HG02938 (cell line): ENCODE results near the gene RIN3.

Source experiments
- ATAC-seq: cut with Tn5 transposase; IDR thresholded peaks from one replicate; pipeline ENCODE4 v1.9.1; 2021; ENCODE audit warnings: mild to moderate bottlenecking, moderate library complexity; ENCODE audit not compliant: unreplicated experiment

Gene RIN3

DNA sequence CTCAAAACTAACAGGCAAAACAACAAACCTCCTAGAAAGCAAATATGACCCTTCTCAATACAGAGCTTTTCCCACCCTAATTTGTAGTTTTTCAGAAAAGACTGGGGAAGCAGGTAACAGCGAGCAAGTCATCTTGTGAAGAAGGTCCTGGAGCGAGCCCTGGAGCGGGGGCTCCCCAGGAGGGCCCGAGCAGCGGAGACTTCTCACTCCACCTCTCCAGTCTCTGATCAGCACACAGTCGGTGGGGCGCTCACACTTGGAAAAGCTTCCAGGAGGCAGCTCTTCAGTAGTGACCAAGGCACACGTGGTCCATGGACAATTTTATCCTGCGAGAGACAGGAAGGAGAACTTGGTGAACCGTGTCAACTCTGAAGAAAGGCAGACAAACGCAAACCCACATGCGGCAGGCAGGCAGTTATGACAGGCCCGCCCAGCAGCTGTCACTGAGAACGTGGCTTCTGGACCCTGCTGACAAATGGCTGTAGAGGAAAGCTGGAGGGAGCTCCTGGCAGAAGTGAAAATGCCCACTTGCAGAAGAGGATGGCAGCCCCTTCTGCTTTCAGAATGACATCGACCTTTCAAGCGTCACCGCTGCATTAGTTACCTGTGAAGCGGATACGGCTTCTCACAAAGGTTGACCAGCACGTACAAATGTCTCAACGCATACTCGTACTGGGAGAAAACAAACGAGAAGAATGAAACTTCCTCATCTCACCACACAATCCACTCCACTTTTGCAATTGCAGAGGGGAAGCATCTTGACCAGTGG is 190.6 kb downstream of the RIN3 start:
- ATAC-seq = peak; percentile 93

DNA sequence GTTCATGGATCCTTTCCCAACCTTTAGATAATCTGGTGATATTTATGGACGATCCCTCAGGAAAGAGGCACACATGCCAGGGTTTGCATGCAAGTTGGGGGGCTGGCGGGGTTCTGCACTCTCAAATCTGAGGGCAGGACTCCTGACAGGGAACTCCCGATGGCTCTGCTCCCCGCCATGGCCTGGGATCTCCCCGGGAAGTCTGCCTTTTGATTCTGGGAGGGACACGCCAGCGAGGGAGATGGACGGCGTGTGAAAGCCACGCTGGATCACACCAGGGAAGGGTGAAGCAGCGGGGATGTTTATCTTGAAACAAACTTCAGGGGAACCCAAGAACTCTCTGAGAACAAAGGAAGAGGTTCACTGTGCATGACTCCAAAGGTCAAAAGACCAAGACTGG is 191.2 kb downstream of the RIN3 start:
- no peak for ATAC-seq

- no peak for ATAC-seq
These were observed 192.8 kb downstream of the RIN3 start for GRCh38 chr14:92706386-92706785.

DNA sequence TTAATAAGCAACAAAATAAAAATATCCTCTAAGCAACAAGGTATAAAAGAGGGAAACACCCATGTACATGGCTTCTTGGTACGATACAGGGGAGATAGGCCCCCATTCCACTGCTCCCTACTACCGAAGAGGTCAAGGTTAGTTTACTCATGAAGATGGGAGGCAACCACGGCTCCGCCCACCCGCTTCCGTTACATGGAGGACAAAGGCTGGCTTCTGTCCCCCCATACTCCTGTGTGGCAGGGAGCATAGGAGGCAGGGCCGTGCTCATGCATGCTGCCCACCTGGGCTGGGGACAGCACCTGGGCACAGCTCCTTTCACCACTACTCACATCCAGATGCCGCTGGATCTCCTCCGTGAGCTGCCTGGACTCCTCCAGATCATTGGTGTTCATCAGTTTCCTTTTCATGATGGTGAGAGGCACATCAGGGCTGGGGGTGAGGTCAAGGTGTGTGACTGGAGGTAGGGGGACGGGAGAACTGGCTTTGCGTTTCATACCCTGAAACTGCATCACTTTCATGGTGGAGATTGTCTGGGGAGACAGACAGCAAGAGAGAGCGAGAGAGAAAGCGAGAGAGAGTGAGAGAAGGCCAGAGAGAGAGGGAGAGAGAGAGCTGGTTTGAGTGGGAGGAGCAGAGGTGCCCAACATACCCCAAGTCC is 195.9 kb downstream of the RIN3 start:
- no peak for ATAC-seq

DNA sequence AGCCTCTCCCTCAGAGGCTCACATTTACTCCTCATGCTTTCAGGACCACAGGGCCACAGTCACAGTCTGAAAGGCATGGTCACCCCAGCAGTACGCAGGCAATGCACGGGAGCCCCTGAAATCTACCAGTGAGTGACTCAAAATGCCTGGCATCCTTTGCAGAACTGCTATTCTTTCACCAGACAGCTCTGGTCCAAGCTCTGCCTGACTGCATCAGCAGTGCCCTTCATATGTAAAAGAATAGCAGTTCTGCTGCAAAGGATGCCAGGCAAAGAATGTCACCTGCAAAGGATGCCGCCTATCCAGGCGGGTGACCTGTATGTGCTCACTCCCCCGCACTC is 196.4 kb downstream of the RIN3 start:
- no peak for ATAC-seq

- ATAC-seq = no peak
These were observed 198.5 kb downstream of the RIN3 start for GRCh38 chr14:92711976-92712653.

DNA sequence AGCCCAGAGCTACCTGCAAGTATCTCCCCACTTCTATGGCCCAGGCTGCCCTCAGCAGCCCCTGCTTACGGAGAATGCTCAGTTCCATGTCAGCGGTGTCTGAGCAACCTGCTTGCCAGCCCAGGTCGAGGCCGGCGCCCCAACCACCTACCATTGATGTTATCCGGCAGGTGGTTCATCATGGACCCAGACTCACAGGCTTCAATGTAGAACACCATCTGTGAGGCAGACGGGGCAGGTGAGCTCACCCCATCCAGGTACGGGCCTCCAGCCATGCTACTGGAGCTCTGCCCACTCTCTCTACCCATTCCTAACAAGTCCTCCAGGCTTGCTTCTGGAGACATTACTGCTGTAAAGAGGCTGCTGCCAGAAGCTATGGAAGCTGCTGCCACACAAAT is 199.1 kb downstream of the RIN3 start:
- no peak for ATAC-seq

DNA sequence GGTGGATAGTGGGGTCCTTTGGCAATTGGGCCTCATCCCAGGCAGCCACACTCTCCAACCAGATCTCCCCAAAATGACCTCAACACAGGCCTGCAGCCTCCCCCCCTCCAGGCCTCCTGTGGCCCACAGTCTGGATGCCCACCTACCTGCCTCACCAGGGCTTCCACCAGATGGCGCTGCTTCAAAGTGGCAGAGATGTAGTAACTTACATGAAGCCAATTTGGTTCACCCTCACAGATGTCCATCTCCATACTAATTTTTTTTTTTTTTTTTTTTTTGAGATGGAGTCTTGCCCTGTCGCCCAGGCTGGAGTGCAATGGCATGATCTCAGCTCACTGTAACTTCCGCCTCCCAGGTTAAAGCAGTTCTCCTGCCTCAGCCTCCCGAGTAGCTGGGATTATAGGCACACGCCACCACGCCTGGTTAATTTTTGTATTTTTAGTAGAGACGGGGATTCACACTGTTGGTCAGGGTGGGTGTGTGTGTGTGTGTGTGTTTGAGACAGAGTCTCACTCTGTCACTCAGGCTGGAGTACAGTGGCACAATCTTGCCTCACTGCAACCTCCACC is 201.2 kb downstream of the RIN3 start:
- ATAC-seq = peak; percentile 68

GRCh38 chr14:92716131-92716530 is 202.6 kb downstream of the RIN3 start:
- no peak for ATAC-seq

- ATAC-seq = no peak
These were observed 204.0 kb downstream of the RIN3 start for GRCh38 chr14:92717571-92718042.

DNA sequence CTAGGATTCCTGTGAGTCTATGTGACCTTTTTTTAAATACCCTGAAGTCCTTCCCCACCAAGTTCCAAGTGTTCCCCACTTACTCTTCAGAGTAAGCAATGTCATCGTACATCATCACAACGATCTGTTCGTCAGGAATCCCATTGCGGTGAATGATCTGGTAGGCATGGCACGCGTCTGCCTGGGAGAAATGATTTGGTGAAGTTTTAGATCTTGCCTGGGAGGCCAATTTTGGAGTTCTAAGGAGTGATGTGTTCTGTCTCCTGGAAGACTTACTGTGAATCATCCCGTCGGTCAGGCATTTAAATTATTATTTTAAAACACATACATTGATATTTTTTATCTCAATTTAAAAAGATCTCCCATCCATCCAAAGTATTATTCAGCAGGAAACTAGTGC is 205.1 kb downstream of the RIN3 start:
- no peak for ATAC-seq

DNA sequence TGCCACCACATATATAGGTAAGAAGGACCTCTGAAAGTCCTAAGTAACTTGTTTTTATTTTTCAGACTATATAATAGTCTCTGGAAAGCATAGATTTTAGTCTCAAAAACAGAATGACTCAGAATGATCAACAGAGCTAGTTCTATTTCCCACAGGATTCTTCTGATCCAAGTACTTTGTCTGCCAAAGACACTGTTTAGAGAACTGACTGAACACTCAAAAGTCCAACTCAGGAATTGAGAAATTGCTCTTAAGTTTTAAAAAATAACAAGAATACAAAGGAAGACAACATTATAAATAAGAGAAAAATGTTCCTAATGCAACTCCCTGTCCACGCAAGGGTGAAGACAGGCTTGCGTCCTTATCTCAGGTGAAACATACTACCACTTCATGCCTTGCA is 205.8 kb downstream of the RIN3 start:
- ATAC-seq = no peak

DNA sequence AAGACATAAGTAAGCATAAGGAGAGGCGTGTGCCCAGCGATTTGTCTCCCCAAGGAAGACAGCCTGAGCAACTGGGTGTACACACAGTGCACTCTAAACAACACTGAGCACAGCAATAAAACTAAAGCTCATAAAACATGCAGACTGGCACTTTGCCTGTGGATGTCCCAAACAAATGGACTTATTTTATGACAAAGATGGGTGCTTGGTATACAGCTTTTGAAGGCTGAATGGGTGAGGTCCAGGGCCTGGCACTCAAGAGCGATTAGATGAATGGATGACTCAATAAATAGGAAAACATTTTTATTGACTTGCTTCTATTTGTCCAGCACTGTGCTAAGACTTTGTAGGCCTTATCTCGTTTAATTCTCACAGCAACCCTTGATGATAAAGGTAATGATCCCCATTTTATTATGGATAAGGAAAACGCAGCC is 206.3 kb downstream of the RIN3 start:
- no peak for ATAC-seq

DNA sequence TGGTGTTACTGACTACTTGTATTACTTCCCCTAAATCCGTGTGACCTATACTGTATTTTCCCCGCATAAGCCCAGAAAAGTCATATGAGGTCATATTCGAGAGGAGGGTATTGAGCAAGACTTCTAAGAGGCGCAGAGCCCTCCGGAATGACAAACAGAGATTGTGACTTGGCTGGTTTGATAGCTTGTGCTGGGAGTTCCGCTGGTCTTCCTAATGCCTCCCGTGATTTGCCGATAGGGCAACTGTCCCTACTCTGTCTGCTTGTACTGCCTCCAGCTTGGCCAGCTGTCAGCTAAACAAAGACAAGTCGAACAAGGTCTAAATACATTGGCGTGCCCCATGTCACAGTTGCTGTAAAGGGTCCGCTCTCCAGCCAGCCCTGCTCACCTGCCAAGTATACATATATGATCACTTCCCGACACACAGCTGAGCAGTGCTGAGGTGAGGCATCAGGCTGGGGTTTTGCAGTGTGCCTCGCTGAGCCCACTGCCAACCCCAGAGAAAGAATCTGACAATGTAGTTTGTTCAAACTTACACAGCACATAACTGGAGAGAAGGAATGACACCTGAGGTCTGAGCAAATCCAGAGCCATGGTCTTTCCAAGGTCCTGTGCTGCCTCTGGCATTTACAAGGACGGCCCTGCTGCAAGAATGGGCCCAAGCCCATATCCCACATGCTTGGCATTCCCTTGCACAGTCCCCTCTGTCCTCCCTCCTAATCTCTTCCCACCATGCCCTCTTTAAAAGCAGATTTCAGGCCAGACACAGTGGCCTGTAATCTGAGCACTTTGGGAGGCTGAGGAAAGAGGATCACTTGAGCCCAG is 211.1 kb downstream of the RIN3 start:
- no peak for ATAC-seq

GRCh38 chr14:92726135-92726932 is 212.8 kb downstream of the RIN3 start:
- no peak for ATAC-seq

- ATAC-seq = no peak
These were observed 213.3 kb downstream of the RIN3 start for GRCh38 chr14:92726933-92727262.

DNA sequence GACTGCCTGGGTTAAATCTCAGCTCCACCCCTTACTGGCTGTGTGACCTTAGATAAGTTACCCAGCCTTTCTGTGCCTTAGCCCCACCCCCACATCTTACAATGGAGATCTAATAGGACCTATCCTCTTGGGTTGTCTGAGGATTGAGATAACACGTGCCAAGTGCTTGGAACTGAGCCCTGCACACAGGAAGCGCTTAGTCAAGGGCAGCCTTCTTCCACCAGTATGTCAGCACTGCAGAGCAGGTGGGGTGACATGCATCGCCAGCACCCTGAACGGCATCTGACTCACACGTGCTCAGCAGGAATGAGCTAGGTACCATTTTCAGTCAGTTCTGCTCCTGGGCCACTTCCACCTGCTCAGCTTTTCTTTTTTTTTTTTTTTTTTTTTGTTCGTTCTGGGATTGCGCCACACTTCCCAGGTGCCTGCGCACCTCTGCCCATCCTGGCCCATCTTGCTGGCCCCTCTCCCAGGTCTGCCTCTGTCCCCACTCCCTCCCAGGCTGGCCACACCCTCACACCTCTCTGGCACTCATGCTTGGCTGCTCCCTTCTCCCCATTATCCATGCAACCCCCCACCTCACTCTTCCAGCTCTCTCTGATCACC is 215.3 kb downstream of the RIN3 start:
- ATAC-seq = no peak

GRCh38 chr14:92729634-92730358 is 216.2 kb downstream of the RIN3 start:
- ATAC-seq = peak; percentile 79

DNA sequence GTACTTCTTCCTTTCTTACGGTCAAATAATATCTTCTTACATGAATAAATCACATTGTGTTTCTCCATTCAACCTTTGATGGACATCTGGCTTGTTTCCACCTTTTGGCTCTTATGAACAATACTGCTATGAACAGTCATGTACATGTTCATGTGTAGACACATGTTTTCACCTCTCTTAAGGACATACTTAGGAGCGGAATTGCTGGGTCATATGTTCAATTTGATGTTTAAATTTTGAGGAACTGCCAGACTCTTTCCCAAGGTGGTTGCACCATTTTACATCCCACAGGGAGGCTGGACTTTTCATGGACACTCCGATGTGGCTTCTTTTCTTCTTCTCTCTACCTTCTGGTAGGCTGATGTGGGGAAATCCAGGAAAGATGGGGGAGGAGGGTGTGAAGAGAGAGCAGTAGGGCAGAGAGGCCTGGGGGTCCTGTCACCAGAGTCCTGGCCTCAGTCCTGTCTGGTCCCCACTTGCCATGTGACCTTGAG is 218.1 kb downstream of the RIN3 start:
- ATAC-seq = no peak
